Heart right ventricle (tissue), 16 donors: ENCODE data around the gene SNAP25. TPM values are rescaled to one million over a fixed set of nuclear protein-coding genes. Genes with fewer than 3 reads are reported as not detected.

ENCODE experiments used
- ATAC-seq, 8 donors: fragments of 200-7000 bp; cut with Tn5 transposase; one replicate each; pipeline ENCODE4 v1.9.1; 2020; ENCODE audit warnings: mild to moderate bottlenecking in 8 of 8, moderate library complexity in 8 of 8, moderate number of reproducible peaks in 1 of 8
- DNase-seq, 2 donors: peaks; one replicate each; pipeline ENCODE4 v3.0.0-alpha.2; 2020
- H3K27ac ChIP-seq, 10 donors: fragments of 200-600 bp; sonication (generic) in 2 of 10; one replicate each; pipeline versions ENCODE4 v1.5.0 to v1.8.0; 2020 to 2022; ENCODE audit warnings: mild to moderate bottlenecking in 3 of 10
- H3K27me3 ChIP-seq, 7 donors: fragments of 200-600 bp; one replicate each; pipeline ENCODE4 v1.8.0; 2021 to 2022; ENCODE audit warnings: mild to moderate bottlenecking in 2 of 7
- H3K36me3 ChIP-seq, 9 donors: fragments of 200-600 bp; sonication (generic) in 1 of 9; one replicate each; pipeline versions ENCODE4 v1.5.0 to v1.8.0; 2020 to 2022; ENCODE audit warnings: mild to moderate bottlenecking in 2 of 9
- H3K4me1 ChIP-seq, 9 donors: fragments of 200-600 bp; sonication (generic) in 1 of 9; one replicate each; pipeline versions ENCODE4 v1.5.0 to v1.8.0; 2020 to 2022; ENCODE audit warnings: mild to moderate bottlenecking in 4 of 9
- H3K4me3 ChIP-seq, 10 donors: fragments of 200-600 bp; sonication (generic) in 2 of 10; one replicate each; pipeline versions ENCODE4 v1.5.0 to v1.8.0; 2020 to 2022; ENCODE audit warnings: mild to moderate bottlenecking in 7 of 10, moderate library complexity in 2 of 10
- H3K9me3 ChIP-seq, 11 donors: fragments of 200-600 bp in 10 of 11; sonication (generic) in 2 of 11; one replicate each; pipeline versions ENCODE4 v1.5.0 to v1.8.0; 2013 to 2022; ENCODE audit warnings: mild to moderate bottlenecking in 2 of 11, control low read depth in 1 of 11, moderate library complexity in 1 of 11
- WGBS, 2 donors: extraction: QIAGEN DNeasy Blood & Tissue Kit; methylation state at CpG; one replicate each; pipeline ENCODE4 v1.1.7; 2013; ENCODE audit warnings: inconsistent platforms in 1 of 2; 5-methylcytosine and 5-hydroxymethylcytosine counted together
- intact Hi-C, 10 donors: fragments of 100-400 bp; cut with DNase I; formaldehyde crosslinking; loops; one replicate each; pipeline versions ENCODE4 v1.11.1 to v1.14.2; 2022
- polyA plus RNA-seq, 2 donors: library from polyadenylated mRNA; stranded (reverse); fragments of 200-250 nt; gene quantifications; one replicate each; pipeline ENCODE4 v1.2.3, GENCODE V29; 2013
- total RNA-seq, 10 donors: library from RNA; stranded (reverse); fragmentation: NEBNext Ultra II Directional in 3 of 10; extraction: Animal tissue kit (Norgen Biotek cat#: 25700) in 3 of 10; gene quantifications; one replicate each; pipeline versions ENCODE4 v1.2.1 to v1.2.4, GENCODE V29; 2021 to 2023
- TF ChIP-seq, protein P1 (sequence below), 9 donors: fragments of 200-600 bp; sonication (generic) in 2 of 9; IDR thresholded peaks; one replicate each; pipeline versions ENCODE4 v1.5.0 to v1.8.0; 2021 to 2022; ENCODE audit warnings: antibody characterized with exemption in 9 of 9, mild to moderate bottlenecking in 5 of 9, moderate library complexity in 1 of 9
- donor health status: Arrhythmogenic right ventricular cardiomyopathy.
- donor health status: ischemic (EF 13 %, LVEDD 7.1; RV severe dilation, severe dysfunction).
- donor health status: healthy with polysubstance abuse.
- donor health status: DM: no; HTN: yes; CAD: no.
- donor health status: DM: no; HTN: no; CAD: no.
- donor health status: ischemic (EF 25% LVEDD 6.9; RV normal size, moderate dysfunction).
- donor health status: ischemic (EF 25% LVEDD 5.7; RV mildly dilated, moderate dysfunction).
- donor health status: healthy.
- donor health status: DM: yes; HTN: yes; CAD: no.
- donor health status: Ischemic cardiomyopathy.
- donor health status: ischemic (EF 35%, LVEDD 5.7; RV mildly dilated, moderate dysfunction).
- donor health status: nonischemic (EF 11% LVEDD 7.7; RV severe dilation, severe dysfunction).
- donor health status: DM: yes; HTN: yes; CAD: no.
- donor health status: PGD.
- donor health status: ischemic (EF 29% LVEDD 5.4; RV normal size, mild dysfunction).
- donor health status: nonischemic (EF 23%, LVEDD 6.1; RV moderate dilation, normal function).

SNAP25 gene
- total and polyA plus RNA-seq, 12 donors, result 0.09 to 0.87 (median 0.22) TPM; not detected in 5

DNA sequence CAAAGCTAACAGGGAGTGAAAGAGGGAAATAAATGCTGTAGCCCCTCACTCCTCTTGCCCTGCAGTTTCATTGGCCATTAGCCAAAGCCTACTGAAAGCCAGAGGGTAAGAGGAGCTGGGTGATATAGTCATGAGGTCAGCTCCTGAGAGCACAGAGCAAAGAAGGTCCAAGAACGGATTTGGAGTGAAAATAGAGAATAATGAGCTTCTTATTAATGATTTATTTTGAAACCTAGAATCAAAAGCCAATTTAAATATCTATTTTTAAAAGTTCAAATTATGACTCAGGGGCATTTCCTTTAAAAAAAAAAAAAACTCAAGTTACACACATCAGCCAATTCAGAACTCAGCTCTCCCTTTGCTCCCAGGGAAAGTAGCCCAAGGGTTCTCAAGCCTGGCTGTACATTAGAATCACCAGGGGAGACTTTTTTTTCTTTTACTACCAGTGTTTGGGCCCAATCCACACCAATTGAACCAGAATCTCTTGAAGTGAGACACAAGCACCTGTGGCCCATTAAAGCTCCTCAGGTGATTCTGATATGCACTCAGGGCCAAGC is 79.1 kb downstream of the SNAP25 start:
- no peak for ATAC-seq
- no peak overlapping the region for H3K4me3 ChIP-seq
- H3K27ac ChIP-seq, result no peak overlapping the region
- intact Hi-C loops, result no loop called here
- no peaks in the 10 kb centered on the region for H3K36me3 ChIP-seq
- 52 to 53% methylated on average over 1 of the region's 1 CpG for WGBS, 2 donors
- H3K27me3 ChIP-seq, result no peaks in the 10 kb centered on the region
- H3K9me3 ChIP-seq, result no peaks in the 10 kb centered on the region
- peaks cover 0 to 7% (median 0%) of the 10 kb centered on the region in 9 donors for H3K4me1 ChIP-seq
- no peak for DNase-seq
- TF ChIP-seq, protein P1, sequence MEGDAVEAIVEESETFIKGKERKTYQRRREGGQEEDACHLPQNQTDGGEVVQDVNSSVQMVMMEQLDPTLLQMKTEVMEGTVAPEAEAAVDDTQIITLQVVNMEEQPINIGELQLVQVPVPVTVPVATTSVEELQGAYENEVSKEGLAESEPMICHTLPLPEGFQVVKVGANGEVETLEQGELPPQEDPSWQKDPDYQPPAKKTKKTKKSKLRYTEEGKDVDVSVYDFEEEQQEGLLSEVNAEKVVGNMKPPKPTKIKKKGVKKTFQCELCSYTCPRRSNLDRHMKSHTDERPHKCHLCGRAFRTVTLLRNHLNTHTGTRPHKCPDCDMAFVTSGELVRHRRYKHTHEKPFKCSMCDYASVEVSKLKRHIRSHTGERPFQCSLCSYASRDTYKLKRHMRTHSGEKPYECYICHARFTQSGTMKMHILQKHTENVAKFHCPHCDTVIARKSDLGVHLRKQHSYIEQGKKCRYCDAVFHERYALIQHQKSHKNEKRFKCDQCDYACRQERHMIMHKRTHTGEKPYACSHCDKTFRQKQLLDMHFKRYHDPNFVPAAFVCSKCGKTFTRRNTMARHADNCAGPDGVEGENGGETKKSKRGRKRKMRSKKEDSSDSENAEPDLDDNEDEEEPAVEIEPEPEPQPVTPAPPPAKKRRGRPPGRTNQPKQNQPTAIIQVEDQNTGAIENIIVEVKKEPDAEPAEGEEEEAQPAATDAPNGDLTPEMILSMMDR (IDR thresholded peaks at IDR 0.05), result no peak

DNA sequence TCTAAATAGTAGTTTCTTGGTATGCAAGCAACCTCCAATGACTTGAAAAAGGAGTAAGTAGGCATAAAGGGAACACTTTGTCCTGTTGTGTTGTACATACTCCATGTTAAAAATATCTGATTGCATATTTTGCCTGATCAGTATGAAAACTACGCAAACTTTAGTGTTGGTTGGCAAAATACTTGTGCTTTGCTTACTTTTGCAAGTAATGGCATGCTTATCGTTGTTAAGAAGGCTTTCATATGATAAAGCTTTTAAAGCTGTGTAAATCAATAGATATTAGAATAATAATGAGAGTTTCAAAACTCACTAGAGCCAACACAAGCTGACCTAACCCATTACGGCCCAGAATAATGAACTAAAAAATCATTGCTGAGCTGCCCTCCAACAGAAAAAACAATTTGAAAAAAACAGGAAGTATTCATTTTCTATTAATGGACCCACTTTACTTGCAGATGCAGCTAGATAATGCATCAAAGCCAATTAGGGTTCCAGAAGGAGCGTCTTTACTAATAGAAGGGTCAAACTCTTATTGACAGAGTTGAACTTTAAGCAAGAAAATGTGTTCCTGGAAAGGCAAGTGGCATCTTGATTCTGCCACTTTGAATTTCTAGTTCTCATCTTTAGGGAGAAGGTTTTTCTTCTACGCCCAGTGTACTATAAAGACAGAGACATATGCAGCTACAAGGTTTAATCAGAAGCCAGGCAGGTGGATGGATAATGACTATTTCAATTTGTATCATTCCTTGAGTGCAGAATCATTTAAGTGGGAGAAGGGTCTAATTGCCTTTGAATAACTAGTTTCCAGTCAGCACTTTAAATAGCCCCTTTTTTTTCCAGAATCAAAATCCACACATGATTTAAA is 82.2 kb downstream of the SNAP25 start:
- no peaks in the 10 kb centered on the region for H3K9me3 ChIP-seq
- H3K4me1 ChIP-seq, result peaks cover 0 to 4% (median 0%) of the 10 kb centered on the region in 9 donors
- DNase-seq (no peak), ATAC-seq (no peak)
- peaks cover 0 to 6% (median 0%) of the 10 kb centered on the region in 7 donors for H3K27me3 ChIP-seq
- H3K36me3 ChIP-seq, result no peaks in the 10 kb centered on the region
- intact Hi-C loops, result no loop called here
- no peak overlapping the region for H3K27ac ChIP-seq
- WGBS, 2 donors, result 67 to 69% methylated on average over 5 of the region's 5 CpGs
- no peak overlapping the region for H3K4me3 ChIP-seq
- TF ChIP-seq, protein P1 (IDR thresholded peaks at IDR 0.05), result no peak

DNA sequence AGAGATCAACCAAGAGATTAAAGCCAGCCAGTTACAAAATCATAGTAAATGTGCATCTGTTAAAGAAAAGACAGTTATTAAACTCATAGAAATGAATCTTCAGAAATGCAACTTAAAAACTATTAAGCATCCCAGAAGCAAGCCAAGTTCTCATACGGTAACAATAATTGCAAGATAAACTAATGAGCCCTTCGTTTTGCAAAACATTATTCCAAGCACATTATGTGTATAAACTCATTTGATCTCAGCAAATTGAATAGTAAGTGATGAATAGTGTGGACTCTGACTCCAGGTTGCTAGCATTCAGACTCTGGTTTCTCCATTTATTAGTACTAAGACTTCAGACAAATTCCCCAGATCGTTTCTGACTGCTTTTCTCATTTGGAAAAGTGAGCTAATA is 85.2 kb downstream of the SNAP25 start:
- no peaks in the 10 kb centered on the region for H3K9me3 ChIP-seq
- ATAC-seq (no peak), DNase-seq (no peak)
- intact Hi-C loops, result no loop called here
- no peak overlapping the region for H3K27ac ChIP-seq
- H3K4me1 ChIP-seq, result peaks cover 0 to 17% (median 0%) of the 10 kb centered on the region in 9 donors
- 50 to 59% methylated on average over 3 of the region's 3 CpGs for WGBS, 2 donors
- TF ChIP-seq, protein P1 (IDR thresholded peaks at IDR 0.05), result no peak
- H3K27me3 ChIP-seq, result peaks cover 0 to 8% (median 0%) of the 10 kb centered on the region in 7 donors
- no peak overlapping the region for H3K4me3 ChIP-seq
- H3K36me3 ChIP-seq, result no peaks in the 10 kb centered on the region

DNA sequence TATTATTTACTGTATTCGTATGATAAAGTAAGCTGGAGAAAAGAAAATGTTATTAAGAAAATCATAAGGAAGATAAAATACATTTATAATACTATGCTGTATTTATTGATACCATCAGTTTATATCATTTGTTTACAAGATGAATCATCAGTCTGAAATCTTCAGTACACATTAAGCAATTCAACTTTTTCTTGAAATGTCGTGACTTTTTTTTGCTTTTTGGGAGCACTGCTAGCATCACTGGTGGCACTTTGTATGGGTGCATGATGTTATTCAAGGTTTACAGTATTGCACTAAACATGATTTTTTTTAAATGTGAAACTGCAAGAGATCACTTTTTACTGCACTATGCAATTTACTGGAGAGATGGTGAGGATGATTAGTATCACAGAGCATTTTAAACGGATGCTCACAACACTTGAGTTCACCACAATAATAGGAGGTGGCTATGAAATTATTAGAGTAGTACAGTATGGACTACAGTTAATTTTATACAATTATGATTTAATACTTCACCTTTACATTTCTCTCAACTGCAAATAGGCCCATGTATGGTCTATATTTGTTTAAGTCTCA is 85.9 kb downstream of the SNAP25 start:
- DNase-seq (no peak), ATAC-seq (no peak)
- WGBS, 2 donors, result 85 to 88% methylated on average over 3 of the region's 3 CpGs
- Histone ChIP-seq H3K4me1 (peaks cover 0 to 17% (median 0%) of the 10 kb centered on the region in 9 donors), H3K9me3 (no peaks in the 10 kb centered on the region), H3K4me3 (no peak overlapping the region), H3K36me3 (no peaks in the 10 kb centered on the region), H3K27ac (no peak overlapping the region), H3K27me3 (peaks cover 0 to 15% (median 0%) of the 10 kb centered on the region in 7 donors)
- TF ChIP-seq, protein P1 (IDR thresholded peaks at IDR 0.05), result no peak
- intact Hi-C loops, result no loop called here
